ENCODE results near the gene HAUS2.

DNA sequence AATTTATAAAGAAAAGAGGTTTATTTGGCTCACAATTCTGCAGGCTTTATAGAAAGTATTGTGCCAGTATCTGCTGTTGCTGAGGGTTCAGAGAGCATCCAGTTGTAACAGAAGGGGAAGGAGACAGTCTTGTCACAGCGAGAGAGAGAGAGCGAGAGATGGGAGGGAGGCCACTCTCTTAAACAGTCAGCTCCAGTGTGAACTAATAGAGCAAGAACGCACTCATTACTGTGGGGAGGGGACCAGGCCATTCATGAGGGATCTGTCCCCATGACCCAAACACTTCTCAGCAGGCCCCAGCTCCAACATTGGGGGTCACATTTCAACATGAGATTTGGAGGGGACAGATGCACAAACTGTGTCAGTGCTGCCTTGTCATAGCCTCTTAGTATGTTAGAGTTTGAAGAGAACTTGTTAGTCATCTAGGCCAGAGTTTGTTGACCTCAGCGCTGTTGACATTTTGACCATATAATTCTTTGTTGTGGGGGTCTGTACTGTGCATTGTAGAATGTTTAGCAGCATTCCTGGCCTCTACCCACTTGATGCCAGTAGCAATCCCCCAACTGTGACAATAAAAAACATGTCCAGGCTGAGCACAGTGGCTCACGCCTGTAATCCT lies 42.1 kb downstream of the HAUS2 start:
- TF ChIP-seq, protein P1, sequence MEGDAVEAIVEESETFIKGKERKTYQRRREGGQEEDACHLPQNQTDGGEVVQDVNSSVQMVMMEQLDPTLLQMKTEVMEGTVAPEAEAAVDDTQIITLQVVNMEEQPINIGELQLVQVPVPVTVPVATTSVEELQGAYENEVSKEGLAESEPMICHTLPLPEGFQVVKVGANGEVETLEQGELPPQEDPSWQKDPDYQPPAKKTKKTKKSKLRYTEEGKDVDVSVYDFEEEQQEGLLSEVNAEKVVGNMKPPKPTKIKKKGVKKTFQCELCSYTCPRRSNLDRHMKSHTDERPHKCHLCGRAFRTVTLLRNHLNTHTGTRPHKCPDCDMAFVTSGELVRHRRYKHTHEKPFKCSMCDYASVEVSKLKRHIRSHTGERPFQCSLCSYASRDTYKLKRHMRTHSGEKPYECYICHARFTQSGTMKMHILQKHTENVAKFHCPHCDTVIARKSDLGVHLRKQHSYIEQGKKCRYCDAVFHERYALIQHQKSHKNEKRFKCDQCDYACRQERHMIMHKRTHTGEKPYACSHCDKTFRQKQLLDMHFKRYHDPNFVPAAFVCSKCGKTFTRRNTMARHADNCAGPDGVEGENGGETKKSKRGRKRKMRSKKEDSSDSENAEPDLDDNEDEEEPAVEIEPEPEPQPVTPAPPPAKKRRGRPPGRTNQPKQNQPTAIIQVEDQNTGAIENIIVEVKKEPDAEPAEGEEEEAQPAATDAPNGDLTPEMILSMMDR (IDR thresholded peaks at IDR 0.05), result no peak
- no peak for TF ChIP-seq POLR2A (IDR thresholded peaks at IDR 0.05)

Measured in suprapubic skin (tissue), 3 donors.